Activated T-helper 1 cell treated with Interleukin-2 at 50 U/mL for 16 hours (primary cell): Measurements from ENCODE around the gene TCTA.
"Not testable (repeated sequence)": the region's sequence is repeated elsewhere in the genome, so short reads cannot be mapped to it uniquely, and the experiment has no call there.

Source experiments
- DNase-seq: peaks from one replicate; pipeline ENCODE4 v3.0.0-alpha.2; 2020; ENCODE audit warnings: low read depth

TCTA gene

GRCh38 chr3:49411968-49412631 lies at the start of gene TCTA, which contains the start of gene RHOA:
Gene TCTA, plus strand, starts transcription at chr3:49412423. Its CDS starts 4 bp downstream, at chr3:49412427.
Gene RHOA, minus strand, starts transcription at chr3:49411976. Its CDS starts 36,387 bp downstream, at chr3:49375589.
- DNase-seq = peak; percentile 98

- no peak for DNase-seq
Observed at GRCh38 chr3:49362561-49362960, 49.7 kb upstream of the TCTA start.

DNA sequence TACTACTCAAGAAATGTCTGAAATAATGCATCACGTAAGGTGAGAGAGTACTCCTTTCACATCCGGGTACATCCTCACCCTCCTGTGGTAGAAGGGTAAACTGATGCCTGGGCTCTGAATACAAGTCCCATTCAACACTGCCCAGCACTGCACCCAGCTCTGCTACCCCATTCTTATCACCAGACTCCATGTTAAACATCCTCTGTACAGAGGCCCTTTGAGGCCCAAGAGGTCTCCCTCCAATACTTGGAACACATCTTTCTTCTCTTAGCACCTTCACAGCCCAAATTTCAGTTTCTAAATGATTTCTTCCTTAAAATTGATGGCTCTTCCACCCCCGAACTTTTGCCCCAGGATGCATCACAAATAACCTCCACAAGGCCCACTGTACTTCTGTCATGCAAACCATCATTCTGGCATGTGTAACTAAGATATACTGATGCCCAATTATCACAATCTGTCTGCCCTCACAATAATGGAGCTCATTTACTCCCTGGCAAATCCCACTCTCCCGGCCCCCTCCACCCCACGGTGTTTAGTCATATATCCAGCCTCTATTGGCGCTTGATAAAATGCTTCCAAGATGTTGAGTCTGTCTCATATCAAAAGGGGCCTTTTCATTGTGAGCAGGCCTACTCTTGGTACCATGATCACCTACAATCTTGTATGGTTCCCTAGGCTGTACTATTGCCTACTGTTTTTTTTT lies 41.5 kb upstream of the TCTA start:
- no peak for DNase-seq

DNA sequence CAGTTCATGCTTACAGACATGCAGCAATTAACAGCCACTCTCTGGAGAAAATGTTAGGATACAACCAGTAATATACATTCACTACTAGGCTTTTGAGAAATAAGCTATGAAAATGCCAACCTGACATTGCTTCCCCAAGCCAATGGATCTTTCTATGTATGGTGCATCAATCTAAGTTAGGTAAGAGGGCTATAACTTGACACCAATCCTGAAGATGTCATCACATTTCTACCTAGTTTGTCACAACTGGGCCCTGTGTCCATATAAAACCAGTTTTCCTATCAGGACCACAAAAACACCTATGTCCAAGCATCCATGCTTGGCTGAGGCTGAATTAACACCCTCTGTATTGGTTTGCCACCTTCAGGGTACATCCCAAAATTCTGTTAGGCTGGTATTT lies 40.3 kb upstream of the TCTA start:
- no peak for DNase-seq

DNA sequence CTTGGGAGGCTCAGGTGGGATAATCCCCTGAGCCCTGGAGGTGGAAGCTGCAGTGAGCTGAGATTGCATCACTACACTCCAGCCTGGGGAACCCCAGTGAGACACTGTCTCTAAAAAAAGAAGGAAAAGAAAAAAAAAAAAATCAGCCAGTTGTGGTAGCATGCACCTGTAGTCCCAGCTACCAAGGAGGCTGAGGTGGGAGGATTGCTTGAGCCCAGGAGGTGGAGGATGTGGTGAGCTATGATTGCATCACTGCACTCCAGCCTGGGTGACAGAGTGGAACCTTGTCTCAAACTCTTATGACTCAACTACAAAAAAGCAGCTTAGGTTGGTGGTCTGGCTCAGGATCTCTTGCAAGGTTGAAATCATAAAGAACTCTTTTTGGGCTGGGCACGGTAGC lies 34.7 kb upstream of the TCTA start:
- DNase-seq = peak; percentile 6

GRCh38 chr3:49378249-49378895 lies 33.9 kb upstream of the TCTA start:
- DNase-seq = no peak

DNA sequence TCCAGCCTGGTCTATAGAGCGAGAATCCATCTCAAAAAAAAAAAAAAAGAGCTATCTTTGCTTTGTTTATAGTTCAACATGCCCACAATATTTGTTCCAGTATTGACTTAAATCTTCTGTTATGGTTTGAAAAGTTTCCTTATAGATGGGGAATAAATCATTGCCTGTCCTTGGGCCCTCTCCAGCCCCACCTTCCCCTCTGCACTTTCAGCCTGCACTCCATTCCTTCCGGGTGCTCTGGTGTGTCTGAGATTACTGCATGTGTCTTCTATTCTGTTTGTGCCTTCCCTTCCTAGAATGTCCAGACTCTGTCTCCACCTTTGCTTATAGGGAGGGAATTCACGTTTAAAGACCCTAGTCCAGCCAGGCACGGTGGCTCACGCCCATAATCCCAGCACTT lies 28.8 kb upstream of the TCTA start:
- DNase-seq = no peak

- DNase-seq = no peak
Observed at GRCh38 chr3:49385617-49386016, 26.6 kb upstream of the TCTA start.

- DNase-seq = no peak
Observed at GRCh38 chr3:49386056-49386756, 26.0 kb upstream of the TCTA start.

- no peak for DNase-seq
Observed at GRCh38 chr3:49387721-49388120, 24.5 kb upstream of the TCTA start.

DNA sequence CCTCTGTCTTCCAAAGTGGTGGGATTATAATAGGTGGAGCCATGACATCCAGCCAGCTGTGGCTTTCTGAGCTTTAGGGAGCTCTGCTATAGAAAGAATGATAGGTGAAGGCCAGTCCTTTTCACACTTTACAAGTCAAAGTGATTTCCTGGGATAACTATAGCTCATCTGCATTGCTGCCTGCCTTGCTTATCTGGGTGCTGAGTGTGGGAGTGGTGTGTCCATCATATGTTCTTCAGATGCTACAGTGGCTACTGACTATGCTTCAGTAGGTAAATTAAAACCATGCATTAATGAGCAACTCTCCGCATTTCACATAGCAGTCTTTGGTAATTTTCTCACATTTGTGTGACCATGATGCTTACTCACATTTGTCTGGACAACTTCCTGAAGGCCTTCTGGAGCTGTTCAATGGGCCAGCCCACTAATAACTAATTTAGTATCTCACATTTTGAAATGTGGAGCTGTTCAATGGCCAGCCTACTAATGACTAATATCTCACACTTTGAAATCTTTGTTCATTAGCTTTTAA lies 23.9 kb upstream of the TCTA start:
- DNase-seq = no peak

DNA sequence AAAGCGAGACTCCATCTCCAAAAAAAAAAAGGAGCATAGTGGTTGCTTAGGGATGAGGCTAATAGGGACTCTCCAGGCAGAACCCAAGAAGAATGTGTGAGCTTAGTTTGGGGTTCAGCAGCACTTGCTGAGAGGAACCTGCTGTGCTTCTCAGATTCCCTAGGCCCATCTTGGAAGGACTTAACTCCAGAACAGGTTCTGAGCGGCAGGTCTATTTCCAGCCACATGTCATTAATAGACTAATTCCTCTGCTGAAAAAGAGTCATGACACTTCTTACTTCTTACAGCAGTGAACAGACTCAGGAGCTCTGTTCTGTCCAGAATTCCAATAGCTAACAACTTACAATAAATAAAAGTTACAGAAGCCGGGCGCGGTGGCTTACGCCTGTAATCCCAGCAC lies 22.9 kb upstream of the TCTA start:
- DNase-seq = no peak

GRCh38 chr3:49391310-49391709 lies 20.9 kb upstream of the TCTA start:
- DNase-seq = not testable (repeated sequence)

- DNase-seq = no peak
Observed at GRCh38 chr3:49397470-49397869, 14.8 kb upstream of the TCTA start.

GRCh38 chr3:49399461-49399860 lies 12.8 kb upstream of the TCTA start:
- no peak for DNase-seq

- no peak for DNase-seq
Observed at GRCh38 chr3:49401766-49402165, 10.5 kb upstream of the TCTA start.

GRCh38 chr3:49403891-49404290 lies 8.3 kb upstream of the TCTA start:
- no peak for DNase-seq

DNA sequence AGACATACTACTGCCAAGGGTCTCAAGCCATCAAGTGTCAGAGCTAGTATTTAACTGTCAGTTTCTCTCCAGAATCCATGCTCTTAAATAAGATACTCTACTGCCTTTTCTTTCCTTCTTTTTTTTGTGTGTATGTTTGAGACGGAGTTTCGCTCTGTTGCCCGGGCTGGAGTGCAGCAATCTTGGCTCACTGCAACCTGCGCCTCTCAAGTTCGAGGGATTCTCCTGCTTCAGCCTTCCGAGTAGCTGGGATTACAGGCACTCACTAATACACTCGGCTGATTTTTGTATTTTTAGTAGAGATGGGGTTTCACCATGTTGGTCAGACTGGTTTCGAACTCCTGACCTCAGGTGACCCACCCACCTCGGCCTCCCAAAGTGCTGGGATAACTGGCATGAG lies 6.7 kb upstream of the TCTA start:
- DNase-seq = not testable (repeated sequence)

DNA sequence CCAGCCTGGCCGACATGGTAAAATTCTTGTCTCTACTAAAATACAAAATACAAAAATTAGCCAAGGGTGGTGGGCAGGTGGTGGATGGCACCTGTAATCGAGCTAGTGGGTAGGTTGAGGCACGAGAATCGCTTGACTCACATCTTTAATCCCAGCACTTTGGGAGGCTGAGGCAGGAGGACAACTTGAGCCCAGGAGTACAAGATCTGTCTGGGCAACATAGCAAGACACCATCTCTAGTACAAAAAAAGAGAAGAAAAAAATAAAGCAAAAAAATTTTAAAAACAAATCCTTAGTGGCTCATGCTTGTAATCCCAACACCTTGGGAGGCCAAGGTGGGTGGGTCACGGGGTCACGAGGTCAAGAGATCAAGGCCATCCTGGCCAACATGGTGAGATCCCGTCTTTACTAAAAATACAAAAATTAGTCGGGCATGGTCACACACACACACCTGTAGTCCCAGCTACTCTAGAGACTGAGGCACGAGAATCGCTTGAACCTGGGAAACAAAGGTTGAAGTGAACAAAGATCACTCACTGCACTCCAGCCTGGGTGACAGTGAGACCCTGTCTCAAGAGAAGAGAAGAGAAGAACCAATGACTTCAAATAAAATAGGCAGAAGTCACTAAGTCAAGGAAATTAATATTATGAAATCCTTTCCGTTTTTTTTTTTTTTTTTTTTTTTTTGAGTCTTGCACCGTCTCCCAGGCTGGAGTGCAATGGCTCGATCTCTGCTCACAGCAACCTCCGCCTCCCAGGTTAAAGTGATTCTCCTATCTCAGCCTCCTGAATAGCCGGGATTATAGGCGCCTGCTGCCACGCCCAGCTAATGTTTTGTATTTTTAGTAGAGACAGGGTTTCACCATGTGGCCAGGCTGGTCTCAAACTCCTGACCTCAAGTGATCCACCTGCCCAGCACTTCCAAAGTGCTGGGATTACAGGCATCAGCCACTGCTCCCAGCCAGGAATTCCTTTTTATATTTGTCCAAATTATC lies 5.4 kb upstream of the TCTA start:
- DNase-seq = no peak

DNA sequence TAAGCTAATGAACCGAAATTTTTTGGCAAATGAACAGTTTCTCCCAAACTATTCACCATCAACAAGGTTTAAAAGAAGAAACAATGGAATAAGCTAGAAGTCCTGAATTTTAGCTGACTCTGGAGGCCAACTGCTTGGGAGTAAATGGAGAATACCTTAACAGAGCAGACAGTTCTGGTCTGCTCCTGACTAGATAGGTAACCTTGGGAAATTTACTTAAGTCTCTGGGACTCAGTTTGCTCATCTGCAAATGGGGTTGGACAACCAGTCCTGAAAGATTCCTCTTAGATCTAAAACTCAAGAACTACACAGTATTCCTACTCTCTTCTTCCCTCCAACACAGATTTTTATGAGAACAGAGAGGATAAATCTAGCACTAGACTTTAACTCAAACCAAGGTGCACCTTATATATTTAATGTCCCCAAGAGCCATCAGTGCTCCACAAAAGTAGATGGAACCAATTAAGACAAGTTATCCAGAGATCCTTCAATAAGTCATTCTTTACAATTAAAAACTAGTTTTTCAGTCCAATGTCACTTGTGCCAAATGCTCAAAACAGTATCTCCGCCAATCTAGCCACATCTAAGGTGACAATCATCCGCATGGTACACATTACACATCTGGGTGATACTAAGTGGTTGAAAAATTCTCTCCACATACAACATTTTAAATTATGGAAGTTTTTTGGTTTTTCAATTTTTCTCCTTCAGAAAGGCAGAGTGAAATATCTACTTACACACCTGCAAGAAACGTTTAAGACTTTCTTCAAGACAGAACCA lies 2.0 kb upstream of the TCTA start:
- DNase-seq = no peak
